ENCODE data around the gene NGEF.

- no peak for TF ChIP-seq CTCF (IDR thresholded peaks at IDR 0.05; ENCODE audit: insufficient read depth, low read depth, low read length)
- no peak for TF ChIP-seq EZH2 (IDR thresholded peaks at IDR 0.05; ENCODE audit: insufficient read depth, low read length)
These were observed 116.9 kb downstream of the NGEF start for GRCh38 chr2:232896111-232896510.
